GM10847 (cell line): Measurements from ENCODE around the gene LUZP1.

Source experiments
- POLR2A ChIP-seq: IDR thresholded peaks from 2 replicates; pipeline ENCODE4 v1.6.1; 2011; ENCODE audit not compliant: insufficient read length; ENCODE audit errors: extremely low read depth

LUZP1 gene

GRCh38 chr1:23169727-23170335 lies 1.2 kb upstream of the LUZP1 start:
- no peak for TF ChIP-seq POLR2A

- no peak for TF ChIP-seq POLR2A
Measured at GRCh38 chr1:23169195-23169575, 529 bp upstream of the LUZP1 start.

- no peak for TF ChIP-seq POLR2A
Measured at GRCh38 chr1:23168079-23168444, 594 bp downstream of the LUZP1 start.

- no peak for TF ChIP-seq POLR2A
Measured at GRCh38 chr1:23167353-23168078, 1.1 kb downstream of the LUZP1 start.

- TF ChIP-seq POLR2A = no peak
Measured at GRCh38 chr1:23166854-23167253, 1.8 kb downstream of the LUZP1 start.

- no peak for TF ChIP-seq POLR2A
Measured at GRCh38 chr1:23163395-23163794, 5.3 kb downstream of the LUZP1 start.

GRCh38 chr1:23159963-23160877 lies 8.4 kb downstream of the LUZP1 start:
- no peak for TF ChIP-seq POLR2A

- no peak for TF ChIP-seq POLR2A
Measured at GRCh38 chr1:23156940-23157339, 11.7 kb downstream of the LUZP1 start.

- TF ChIP-seq POLR2A = no peak
Measured at GRCh38 chr1:23152966-23153684, 15.5 kb downstream of the LUZP1 start.

- TF ChIP-seq POLR2A = no peak
Measured at GRCh38 chr1:23150742-23151141, 17.9 kb downstream of the LUZP1 start.

GRCh38 chr1:23150125-23150524 lies 18.5 kb downstream of the LUZP1 start:
- TF ChIP-seq POLR2A = no peak

GRCh38 chr1:23149114-23149513 lies 19.5 kb downstream of the LUZP1 start:
- no peak for TF ChIP-seq POLR2A

- TF ChIP-seq POLR2A = no peak
Measured at GRCh38 chr1:23148084-23148483, 20.6 kb downstream of the LUZP1 start.

- no peak for TF ChIP-seq POLR2A
Measured at GRCh38 chr1:23140940-23141596, 27.6 kb downstream of the LUZP1 start.

- TF ChIP-seq POLR2A = no peak
Measured at GRCh38 chr1:23135268-23135667, 33.4 kb downstream of the LUZP1 start.
